HEK293 (cell line): ENCODE measurements around the gene CEMIP2.

Experiments used
- CTCF ChIA-PET: fragments of 350-600 bp; formaldehyde crosslinking; extraction: SDS; loops from one replicate; lab custom pipeline; 2021; ENCODE audit warnings: antibody characterized with exemption; lab: Yijun Ruan, JAX
- POLR2A ChIA-PET: fragments of 300-600 bp; formaldehyde crosslinking; extraction: SDS; loops from one replicate; lab custom pipeline; 2020; ENCODE audit warnings: antibody characterized with exemption, inconsistent platforms; lab: Yijun Ruan, JAX
- H3K27ac ChIP-seq: fragments of 200-500 bp; sonication (Bioruptor generic); 2 replicates; pipeline ENCODE4 v1.5.1; 2014; ENCODE audit warnings: low read depth, low read length, control low read depth, inconsistent platforms; ENCODE audit errors: extremely low read depth
- H3K36me3 ChIP-seq, 2 experiments: fragments of 200-500 bp in 1 of 2; sonication (Bioruptor generic) in 1 of 2; 1 replicate in 1 of 2; 2 replicates in 1 of 2; pipeline ENCODE4 v1.5.1; 2014 to 2017; ENCODE audit warnings: inconsistent platforms in 2 of 2, low read length in 2 of 2; ENCODE audit not compliant: control insufficient read depth in 2 of 2, insufficient read depth in 1 of 2
- H3K4me1 ChIP-seq: fragments of 200-500 bp; sonication (Bioruptor generic); 2 replicates; pipeline ENCODE4 v1.5.1; 2014; ENCODE audit warnings: mild to moderate bottlenecking, low read length, inconsistent platforms; ENCODE audit not compliant: control insufficient read depth, insufficient read depth
- H3K4me3 ChIP-seq: 2 replicates; pipeline ENCODE4 v1.5.1; 2011; ENCODE audit warnings: low read depth, mild to moderate bottlenecking, control low read depth, low read length, moderate library complexity
- H3K9me3 ChIP-seq: fragments of 200-500 bp; sonication (Bioruptor generic); 2 replicates; pipeline ENCODE4 v1.5.1; 2014; ENCODE audit warnings: low read depth, low read length, inconsistent platforms; ENCODE audit not compliant: control insufficient read depth, insufficient read depth
- CTCF ChIP-seq: fragments of 450-650 bp; formaldehyde crosslinking; IDR thresholded peaks from 2 replicates; pipeline ENCODE4 v1.5.1; 2016; ENCODE audit warnings: missing biosample characterization, missing genetic modification characterization
- EGR2 ChIP-seq: fragments of 450-650 bp; formaldehyde crosslinking; IDR thresholded peaks from 2 replicates; pipeline ENCODE4 v1.5.1; 2016; ENCODE audit warnings: low read depth, missing biosample characterization, missing genetic modification characterization
- IKZF3 ChIP-seq: fragments of 450-650 bp; IDR thresholded peaks from 2 replicates; pipeline ENCODE4 v1.5.0; 2018; ENCODE audit warnings: missing biosample characterization, mild to moderate bottlenecking, missing genetic modification characterization, moderate library complexity
- KLF1 ChIP-seq: fragments of 450-650 bp; formaldehyde crosslinking; IDR thresholded peaks from 2 replicates; pipeline ENCODE4 v1.5.1; 2016; ENCODE audit warnings: missing biosample characterization, missing genetic modification characterization
- KLF17 ChIP-seq: fragments of 450-650 bp; formaldehyde crosslinking; IDR thresholded peaks from 2 replicates; pipeline ENCODE4 v1.5.1; 2016; ENCODE audit warnings: missing biosample characterization, missing genetic modification characterization
- KLF9 ChIP-seq: fragments of 450-650 bp; formaldehyde crosslinking; IDR thresholded peaks from 2 replicates; pipeline ENCODE4 v1.5.1; 2016; ENCODE audit warnings: missing biosample characterization, missing genetic modification characterization, low read depth
- SP3 ChIP-seq: fragments of 450-650 bp; formaldehyde crosslinking; IDR thresholded peaks from 2 replicates; pipeline ENCODE4 v1.5.1; 2016; ENCODE audit warnings: missing biosample characterization, missing genetic modification characterization
- TRIM28 ChIP-seq: IDR thresholded peaks from 2 replicates; pipeline ENCODE4 v1.6.1; 2011; ENCODE audit warnings: low read length, control low read depth, borderline replicate concordance
- ZFHX2 ChIP-seq: fragments of 450-650 bp; formaldehyde crosslinking; conservative IDR thresholded peaks from 2 replicates; pipeline ENCODE4 v1.5.1; 2016; ENCODE audit warnings: missing biosample characterization, missing genetic modification characterization
- ZNF121 ChIP-seq: fragments of 450-650 bp; formaldehyde crosslinking; IDR thresholded peaks from 2 replicates; pipeline ENCODE4 v1.5.1; 2016; ENCODE audit warnings: missing biosample characterization, missing genetic modification characterization
- ZNF184 ChIP-seq: fragments of 450-650 bp; IDR thresholded peaks from 2 replicates; pipeline ENCODE4 v1.5.1; 2018; ENCODE audit warnings: missing biosample characterization, mild to moderate bottlenecking, missing genetic modification characterization
- ZNF23 ChIP-seq: fragments of 450-650 bp; formaldehyde crosslinking; IDR thresholded peaks from 2 replicates; pipeline ENCODE4 v1.5.1; 2016; ENCODE audit warnings: missing biosample characterization, missing genetic modification characterization, borderline replicate concordance
- ZNF248 ChIP-seq: fragments of 450-650 bp; formaldehyde crosslinking; IDR thresholded peaks from 2 replicates; pipeline ENCODE4 v1.5.1; 2017; ENCODE audit warnings: missing biosample characterization, missing genetic modification characterization
- ZNF280C ChIP-seq: fragments of 450-650 bp; formaldehyde crosslinking; IDR thresholded peaks from 2 replicates; pipeline ENCODE4 v1.5.1; 2016; ENCODE audit warnings: missing biosample characterization, missing genetic modification characterization
- ZNF362 ChIP-seq: fragments of 450-650 bp; formaldehyde crosslinking; IDR thresholded peaks from 2 replicates; pipeline ENCODE4 v1.5.1; 2016; ENCODE audit warnings: missing biosample characterization, missing genetic modification characterization
- ZNF560 ChIP-seq: fragments of 450-650 bp; formaldehyde crosslinking; IDR thresholded peaks from 2 replicates; pipeline ENCODE4 v1.5.1; 2017; ENCODE audit warnings: missing biosample characterization, missing genetic modification characterization, borderline replicate concordance
- ZNF658 ChIP-seq: fragments of 450-650 bp; formaldehyde crosslinking; IDR thresholded peaks from 2 replicates; pipeline ENCODE4; 2016; ENCODE audit warnings: missing biosample characterization, missing genetic modification characterization
- ZNF768 ChIP-seq: fragments of 450-650 bp; formaldehyde crosslinking; IDR thresholded peaks from 2 replicates; pipeline ENCODE4 v1.5.1; 2018; ENCODE audit warnings: missing biosample characterization, mild to moderate bottlenecking, missing genetic modification characterization
- ZSCAN30 ChIP-seq: fragments of 450-650 bp; IDR thresholded peaks from 2 replicates; pipeline ENCODE4 v1.5.1; 2018; ENCODE audit warnings: missing biosample characterization, mild to moderate bottlenecking, missing genetic modification characterization, moderate library complexity
- TF ChIP-seq, protein P1 (sequence below): fragments of 450-650 bp; formaldehyde crosslinking; conservative IDR thresholded peaks from 2 replicates; pipeline ENCODE4 v1.5.1; 2016; ENCODE audit warnings: low read depth, missing biosample characterization, missing genetic modification characterization
- TF ChIP-seq, protein P2 (sequence below): fragments of 450-650 bp; formaldehyde crosslinking; IDR thresholded peaks from 2 replicates; pipeline ENCODE4 v1.5.1; 2017; ENCODE audit warnings: missing biosample characterization, mild to moderate bottlenecking, missing genetic modification characterization, moderate library complexity

CEMIP2 gene

DNA sequence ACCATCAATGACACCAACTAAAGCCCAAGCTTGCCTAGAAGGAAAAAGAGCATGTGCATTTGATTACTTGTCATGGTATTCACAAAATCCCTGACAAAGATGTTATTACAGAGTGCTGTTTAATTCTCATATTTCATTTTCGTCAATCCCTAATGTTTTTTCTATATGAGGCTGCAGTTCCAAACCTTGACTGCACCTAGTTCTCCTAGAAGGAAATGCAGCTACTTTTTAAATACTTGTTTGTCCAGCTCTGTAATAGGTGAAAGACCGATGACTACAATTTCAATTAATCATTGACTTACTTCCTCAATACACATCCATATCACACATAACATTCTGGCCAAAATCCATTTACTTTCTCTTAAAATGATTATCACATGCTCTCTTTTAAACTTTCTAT lies 28.1 kb downstream of the CEMIP2 start:
- H3K4me1 ChIP-seq = peaks cover 14% of the 10 kb centered on the region
- POLR2A ChIA-PET = no interaction called here
- no peak overlapping the region for H3K4me3 ChIP-seq
- H3K9me3 ChIP-seq = no peaks in the 10 kb centered on the region
- TF ChIP-seq ZNF184 (tag by site-specific recombination) = no peak
- TF ChIP-seq ZNF560 (tag by site-specific recombination) = no peak
- no peak for TF ChIP-seq ZNF248 (tag by site-specific recombination)
- no peak for TF ChIP-seq ZFHX2 (tag by site-specific recombination)
- TF ChIP-seq IKZF3 (tag by site-specific recombination) = no peak
- TF ChIP-seq KLF9 (tag by site-specific recombination) = no peak
- no peak for TF ChIP-seq TRIM28
- TF ChIP-seq SP3 (tag by site-specific recombination) = no peak
- no peak for TF ChIP-seq ZNF362 (tag by site-specific recombination)
- TF ChIP-seq EGR2 (tag by site-specific recombination) = no peak
- TF ChIP-seq, protein P1, sequence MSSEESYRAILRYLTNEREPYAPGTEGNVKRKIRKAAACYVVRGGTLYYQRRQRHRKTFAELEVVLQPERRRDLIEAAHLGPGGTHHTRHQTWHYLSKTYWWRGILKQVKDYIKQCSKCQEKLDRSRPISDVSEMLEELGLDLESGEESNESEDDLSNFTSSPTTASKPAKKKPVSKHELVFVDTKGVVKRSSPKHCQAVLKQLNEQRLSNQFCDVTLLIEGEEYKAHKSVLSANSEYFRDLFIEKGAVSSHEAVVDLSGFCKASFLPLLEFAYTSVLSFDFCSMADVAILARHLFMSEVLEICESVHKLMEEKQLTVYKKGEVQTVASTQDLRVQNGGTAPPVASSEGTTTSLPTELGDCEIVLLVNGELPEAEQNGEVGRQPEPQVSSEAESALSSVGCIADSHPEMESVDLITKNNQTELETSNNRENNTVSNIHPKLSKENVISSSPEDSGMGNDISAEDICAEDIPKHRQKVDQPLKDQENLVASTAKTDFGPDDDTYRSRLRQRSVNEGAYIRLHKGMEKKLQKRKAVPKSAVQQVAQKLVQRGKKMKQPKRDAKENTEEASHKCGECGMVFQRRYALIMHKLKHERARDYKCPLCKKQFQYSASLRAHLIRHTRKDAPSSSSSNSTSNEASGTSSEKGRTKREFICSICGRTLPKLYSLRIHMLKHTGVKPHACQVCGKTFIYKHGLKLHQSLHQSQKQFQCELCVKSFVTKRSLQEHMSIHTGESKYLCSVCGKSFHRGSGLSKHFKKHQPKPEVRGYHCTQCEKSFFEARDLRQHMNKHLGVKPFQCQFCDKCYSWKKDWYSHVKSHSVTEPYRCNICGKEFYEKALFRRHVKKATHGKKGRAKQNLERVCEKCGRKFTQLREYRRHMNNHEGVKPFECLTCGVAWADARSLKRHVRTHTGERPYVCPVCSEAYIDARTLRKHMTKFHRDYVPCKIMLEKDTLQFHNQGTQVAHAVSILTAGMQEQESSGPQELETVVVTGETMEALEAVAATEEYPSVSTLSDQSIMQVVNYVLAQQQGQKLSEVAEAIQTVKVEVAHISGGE = no peak
- no peak for TF ChIP-seq ZNF658
- H3K36me3 ChIP-seq = peaks cover 0 to 10% of the 10 kb centered on the region in 2 experiments; a peak in 2 of 3 replicates
- H3K27ac ChIP-seq = no peak overlapping the region
- CTCF ChIA-PET = interaction anchor here (1.3 kb wide), 1 partner anchor 455 kb away, joined by 3 read pairs; no protein-coding TSS in a partner anchor

DNA sequence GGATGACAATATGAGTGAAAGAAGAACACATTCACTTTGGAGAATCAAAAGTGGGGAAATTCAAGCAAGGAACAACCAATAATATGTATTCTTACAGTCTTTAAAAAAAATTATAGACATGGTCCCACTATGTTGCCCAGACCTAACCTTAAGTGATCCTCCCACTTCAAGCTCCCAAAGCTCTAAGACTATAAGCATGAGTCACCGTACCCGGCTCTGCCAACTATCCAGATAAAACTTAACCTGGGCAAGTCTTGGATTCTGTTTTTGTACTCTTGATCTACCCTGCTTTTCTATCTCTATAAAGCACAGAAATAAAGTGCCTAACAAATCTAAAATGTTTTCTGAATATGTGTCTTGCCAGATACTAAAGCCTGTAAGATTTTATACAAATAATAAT lies 30.9 kb downstream of the CEMIP2 start:
- Histone ChIP-seq H3K27ac (no peak overlapping the region), H3K36me3 (peaks cover 0 to 16% of the 10 kb centered on the region in 2 experiments; a peak in 2 of 3 replicates), H3K4me3 (no peak overlapping the region), H3K4me1 (peaks cover 6% of the 10 kb centered on the region), H3K9me3 (no peaks in the 10 kb centered on the region)
- CTCF ChIA-PET = interaction anchor here (0.7 kb wide), 1 partner anchor 841 kb away, joined by 4 read pairs; no protein-coding TSS in a partner anchor
- POLR2A ChIA-PET = interaction anchor here (1.4 kb wide), 1 partner anchor 31 kb away, joined by 3 read pairs; the partner anchor contains the start of gene CEMIP2
- TF ChIP-seq ZNF768 (tag by site-specific recombination) = no peak
- TF ChIP-seq ZNF280C (tag by site-specific recombination) = no peak
- no peak for TF ChIP-seq KLF1 (tag by site-specific recombination)
- TF ChIP-seq, protein P2, sequence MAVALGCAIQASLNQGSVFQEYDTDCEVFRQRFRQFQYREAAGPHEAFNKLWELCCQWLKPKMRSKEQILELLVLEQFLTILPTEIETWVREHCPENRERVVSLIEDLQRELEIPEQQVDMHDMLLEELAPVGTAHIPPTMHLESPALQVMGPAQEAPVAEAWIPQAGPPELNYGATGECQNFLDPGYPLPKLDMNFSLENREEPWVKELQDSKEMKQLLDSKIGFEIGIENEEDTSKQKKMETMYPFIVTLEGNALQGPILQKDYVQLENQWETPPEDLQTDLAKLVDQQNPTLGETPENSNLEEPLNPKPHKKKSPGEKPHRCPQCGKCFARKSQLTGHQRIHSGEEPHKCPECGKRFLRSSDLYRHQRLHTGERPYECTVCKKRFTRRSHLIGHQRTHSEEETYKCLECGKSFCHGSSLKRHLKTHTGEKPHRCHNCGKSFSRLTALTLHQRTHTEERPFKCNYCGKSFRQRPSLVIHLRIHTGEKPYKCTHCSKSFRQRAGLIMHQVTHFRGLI (tag by site-specific recombination) = no peak
- no peak for TF ChIP-seq ZNF23 (tag by site-specific recombination)
- no peak for TF ChIP-seq KLF17 (tag by site-specific recombination)
- no peak for TF ChIP-seq ZNF121 (tag by site-specific recombination)
- TF ChIP-seq CTCF = no peak
- TF ChIP-seq ZSCAN30 (tag by site-specific recombination) = no peak
